ENCODE results near the gene SEC16A.
"Not testable (repeated sequence)": the region's sequence is repeated elsewhere in the genome, so short reads cannot be mapped to it uniquely, and the experiment has no call there.

Gene SEC16A

GRCh38 chr9:136430588-136431234 is 52.1 kb downstream of the SEC16A start:
- H3K4me3 ChIP-seq (ENCODE audit: control insufficient read depth, low read depth, low read length): no peak overlapping the region
- TF ChIP-seq CTCF (IDR thresholded peaks at IDR 0.05; ENCODE audit: control insufficient read depth, insufficient read depth, low read depth, low read length, missing control alignments): no peak
- no peak for DNase-seq (ENCODE audit: low read depth)

GRCh38 chr9:136429683-136430491 is 53.0 kb downstream of the SEC16A start:
- DNase-seq (ENCODE audit: low read depth): no peak
- TF ChIP-seq CTCF (IDR thresholded peaks at IDR 0.05; ENCODE audit: control insufficient read depth, insufficient read depth, low read depth, low read length, missing control alignments): no peak

GRCh38 chr9:136429075-136429628 is 53.7 kb downstream of the SEC16A start:
- DNase-seq (ENCODE audit: low read depth): no peak
- no peak for TF ChIP-seq CTCF (IDR thresholded peaks at IDR 0.05; ENCODE audit: control insufficient read depth, insufficient read depth, low read depth, low read length, missing control alignments)
- no peak overlapping the region for H3K4me3 ChIP-seq (ENCODE audit: control insufficient read depth, low read depth, low read length)

More at GRCh38 chr9:136429683-136430491, 53.0 kb downstream of the SEC16A start:
- no peak overlapping the region for H3K4me3 ChIP-seq (ENCODE audit: control insufficient read depth, low read depth, low read length)

GRCh38 chr9:136426787-136427186 is 56.1 kb downstream of the SEC16A start:
- no peak overlapping the region for H3K4me3 ChIP-seq (ENCODE audit: control insufficient read depth, low read depth, low read length)
- no peak for TF ChIP-seq CTCF (IDR thresholded peaks at IDR 0.05; ENCODE audit: control insufficient read depth, insufficient read depth, low read depth, low read length, missing control alignments)
- no peak for DNase-seq (ENCODE audit: low read depth)

GRCh38 chr9:136425367-136425766 is 57.5 kb downstream of the SEC16A start:
- not testable (repeated sequence) for DNase-seq (ENCODE audit: low read depth); H3K4me3 ChIP-seq (ENCODE audit: control insufficient read depth, low read depth, low read length)

- TF ChIP-seq CTCF (IDR thresholded peaks at IDR 0.05; ENCODE audit: control insufficient read depth, insufficient read depth, low read depth, low read length, missing control alignments): no peak
- no peak for DNase-seq (ENCODE audit: low read depth)
Measured at GRCh38 chr9:136424750-136425362, 58.0 kb downstream of the SEC16A start.

More at GRCh38 chr9:136424750-136425362, 58.0 kb downstream of the SEC16A start:
- H3K4me3 ChIP-seq (ENCODE audit: control insufficient read depth, low read depth, low read length): no peak overlapping the region
